Ectodermal cell (in vitro differentiated cells): Measurements from ENCODE around the gene KCNJ1.

Source experiments
- H3K27ac ChIP-seq: 2 replicates; pipeline ENCODE4 v1.7.0; 2013; ENCODE audit warnings: mild to moderate bottlenecking, low read depth, low read length; ENCODE audit not compliant: insufficient read depth, poor library complexity, severe bottlenecking
- H3K27me3 ChIP-seq: 2 replicates; pipeline ENCODE4 v1.7.0; 2013; ENCODE audit warnings: mild to moderate bottlenecking, low read length; ENCODE audit not compliant: insufficient read depth, control insufficient read depth, poor library complexity, severe bottlenecking
- H3K36me3 ChIP-seq: one replicate; pipeline ENCODE4 v1.7.0; 2013; ENCODE audit warnings: low read length; ENCODE audit not compliant: control insufficient read depth, insufficient read depth
- H3K4me1 ChIP-seq: one replicate; pipeline ENCODE4 v1.7.0; 2013; ENCODE audit warnings: low read length; ENCODE audit not compliant: control insufficient read depth, insufficient read depth
- H3K4me3 ChIP-seq: 2 replicates; pipeline ENCODE4 v1.7.0; 2013; ENCODE audit warnings: low read depth, low read length, control low read depth; ENCODE audit not compliant: insufficient read depth
- H3K9me3 ChIP-seq: 2 replicates; pipeline ENCODE4 v1.7.0; 2013; ENCODE audit warnings: mild to moderate bottlenecking, low read length, moderate library complexity; ENCODE audit not compliant: control insufficient read depth
- WGBS, 2 experiments: methylation state at CpG; one replicate each; pipeline ENCODE4 v1.1.7; 2013; ENCODE audit warnings: missing lambda C conversion rate in 2 of 2; 5-methylcytosine and 5-hydroxymethylcytosine counted together

The KCNJ1 gene

GRCh38 chr11:128837627-128838026 lies 29.5 kb downstream of the KCNJ1 start:
- WGBS, 2 experiments = 91 to 94% methylated on average over 4 of the region's 4 CpGs
- H3K9me3 ChIP-seq = no peaks in the 10 kb centered on the region
- H3K36me3 ChIP-seq = no peaks in the 10 kb centered on the region
- H3K27me3 ChIP-seq = no peaks in the 10 kb centered on the region
- H3K27ac ChIP-seq = no peak overlapping the region
- H3K4me1 ChIP-seq = no peaks in the 10 kb centered on the region
- no peak overlapping the region for H3K4me3 ChIP-seq

GRCh38 chr11:128835741-128836430 lies 31.2 kb downstream of the KCNJ1 start:
- no peaks in the 10 kb centered on the region for H3K9me3 ChIP-seq
- no peaks in the 10 kb centered on the region for H3K4me1 ChIP-seq
- no peaks in the 10 kb centered on the region for H3K27me3 ChIP-seq
- H3K27ac ChIP-seq = no peak overlapping the region
- no peak overlapping the region for H3K4me3 ChIP-seq
- WGBS, 2 experiments = 80 to 82% methylated on average over 14 to 15 of the region's 16 CpGs
- H3K36me3 ChIP-seq = no peaks in the 10 kb centered on the region

- no peaks in the 10 kb centered on the region for H3K36me3 ChIP-seq
- 87 to 89% methylated on average over 2 of the region's 2 CpGs for WGBS, 2 experiments
- no peak overlapping the region for H3K4me3 ChIP-seq
- no peak overlapping the region for H3K27ac ChIP-seq
- H3K27me3 ChIP-seq = no peaks in the 10 kb centered on the region
- H3K4me1 ChIP-seq = no peaks in the 10 kb centered on the region
- H3K9me3 ChIP-seq = no peaks in the 10 kb centered on the region
Observed at GRCh38 chr11:128834157-128834556, 32.9 kb downstream of the KCNJ1 start.

GRCh38 chr11:128832121-128832497 lies 35.0 kb downstream of the KCNJ1 start:
- 80 to 84% methylated on average over 3 of the region's 3 CpGs for WGBS, 2 experiments
- no peaks in the 10 kb centered on the region for H3K36me3 ChIP-seq
- no peaks in the 10 kb centered on the region for H3K9me3 ChIP-seq
- no peaks in the 10 kb centered on the region for H3K27me3 ChIP-seq
- H3K27ac ChIP-seq = no peak overlapping the region
- no peaks in the 10 kb centered on the region for H3K4me1 ChIP-seq
- no peak overlapping the region for H3K4me3 ChIP-seq

DNA sequence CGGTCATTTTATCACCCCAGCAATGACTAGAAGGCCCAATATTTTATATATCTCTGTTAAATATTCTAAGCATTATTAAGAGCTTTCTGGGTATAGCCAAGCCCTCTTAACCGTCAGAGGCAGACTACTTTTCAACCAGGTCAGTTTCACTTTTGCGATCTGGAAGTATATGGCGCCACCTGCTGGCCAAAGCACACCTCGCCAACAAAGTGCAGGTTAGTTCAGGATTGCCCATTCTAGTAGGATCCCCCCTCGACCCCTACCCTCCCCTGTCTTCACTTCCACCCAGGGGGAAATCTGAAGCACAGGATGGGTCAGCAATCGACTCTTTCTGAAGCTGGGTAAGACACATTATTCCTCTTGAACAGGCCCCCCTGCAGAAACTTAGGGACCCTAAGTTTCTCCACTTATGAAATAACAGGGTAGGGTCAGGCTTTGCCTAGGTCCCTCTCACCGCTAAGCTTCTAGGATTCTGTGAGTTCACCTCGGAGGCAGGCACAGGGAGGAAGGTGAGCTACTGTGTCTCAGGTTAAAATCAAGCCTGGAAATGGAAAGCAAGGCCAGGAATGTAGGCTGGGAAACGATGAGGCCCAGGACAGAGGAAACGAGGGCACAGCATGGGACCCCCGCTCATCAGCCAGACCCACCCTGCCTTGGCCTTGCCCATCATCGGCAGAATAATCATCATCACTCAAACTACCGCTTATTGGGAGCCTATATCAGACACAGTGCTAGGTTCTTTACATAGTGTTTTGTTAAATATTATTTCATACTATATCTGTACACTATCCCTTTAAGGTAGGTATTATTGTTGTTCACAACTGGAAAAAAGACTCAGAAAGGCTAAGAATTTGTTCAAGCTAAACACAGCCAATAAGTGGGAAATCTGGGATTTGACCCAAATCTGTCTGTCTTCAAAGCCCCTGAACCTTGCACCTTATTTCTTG lies 35.6 kb downstream of the KCNJ1 start:
- 43 to 48% methylated on average over 12 to 14 of the region's 14 CpGs for WGBS, 2 experiments
- Histone ChIP-seq H3K4me1 (no peaks in the 10 kb centered on the region), H3K36me3 (no peaks in the 10 kb centered on the region), H3K27me3 (no peaks in the 10 kb centered on the region), H3K27ac (no peak overlapping the region), H3K4me3 (no peak overlapping the region), H3K9me3 (no peaks in the 10 kb centered on the region)

GRCh38 chr11:128830290-128831173 lies 36.6 kb downstream of the KCNJ1 start:
- Histone ChIP-seq H3K4me3 (no peak overlapping the region), H3K36me3 (no peaks in the 10 kb centered on the region), H3K9me3 (no peaks in the 10 kb centered on the region), H3K27ac (no peak overlapping the region), H3K27me3 (no peaks in the 10 kb centered on the region), H3K4me1 (no peaks in the 10 kb centered on the region)
- WGBS, 2 experiments = 96% methylated on average over 11 of the region's 11 CpGs

GRCh38 chr11:128828350-128828749 lies 38.7 kb downstream of the KCNJ1 start:
- Histone ChIP-seq H3K36me3 (no peaks in the 10 kb centered on the region), H3K27me3 (no peaks in the 10 kb centered on the region), H3K4me1 (no peaks in the 10 kb centered on the region), H3K27ac (no peak overlapping the region), H3K9me3 (no peaks in the 10 kb centered on the region), H3K4me3 (no peak overlapping the region)
- WGBS, 2 experiments = 82 to 88% methylated on average over 4 of the region's 4 CpGs

GRCh38 chr11:128827191-128827893 lies 39.8 kb downstream of the KCNJ1 start:
- H3K27me3 ChIP-seq = no peaks in the 10 kb centered on the region
- no peaks in the 10 kb centered on the region for H3K36me3 ChIP-seq
- WGBS, 2 experiments = 94 to 96% methylated on average over 7 of the region's 7 CpGs
- H3K4me1 ChIP-seq = no peaks in the 10 kb centered on the region
- no peaks in the 10 kb centered on the region for H3K9me3 ChIP-seq
- H3K4me3 ChIP-seq = no peak overlapping the region
- H3K27ac ChIP-seq = no peak overlapping the region

- Histone ChIP-seq H3K4me3 (no peak overlapping the region), H3K27ac (no peak overlapping the region), H3K27me3 (no peaks in the 10 kb centered on the region), H3K9me3 (no peaks in the 10 kb centered on the region), H3K4me1 (no peaks in the 10 kb centered on the region), H3K36me3 (no peaks in the 10 kb centered on the region)
- WGBS, 2 experiments = 93% methylated on average over 20 of the region's 20 CpGs
Observed at GRCh38 chr11:128825050-128825784, 41.9 kb downstream of the KCNJ1 start.
